Duodenal mucosa (tissue), 2 donors: ENCODE data around the gene MGARP.

Source experiments
- H3K27ac ChIP-seq: one replicate; pipeline ENCODE4 v1.7.0; 2013; ENCODE audit warnings: low read depth, low read length
- H3K27me3 ChIP-seq, 2 donors: one replicate each; pipeline ENCODE4 v1.7.0; 2013; ENCODE audit warnings: low read length in 2 of 2, control low read depth in 1 of 2; ENCODE audit not compliant: insufficient read depth in 2 of 2, control insufficient read depth in 1 of 2
- H3K36me3 ChIP-seq, 2 donors: one replicate each; pipeline ENCODE4 v1.7.0; 2013; ENCODE audit warnings: low read length in 2 of 2, control low read depth in 1 of 2; ENCODE audit not compliant: insufficient read depth in 2 of 2, control insufficient read depth in 1 of 2
- H3K4me1 ChIP-seq, 2 donors: one replicate each; pipeline ENCODE4 v1.7.0; 2013; ENCODE audit warnings: low read length in 2 of 2, control low read depth in 1 of 2; ENCODE audit not compliant: insufficient read depth in 2 of 2, control insufficient read depth in 1 of 2
- H3K4me3 ChIP-seq, 2 donors: one replicate each; pipeline ENCODE4 v1.7.0; 2013; ENCODE audit warnings: low read length in 2 of 2, low read depth in 1 of 2
- H3K9ac ChIP-seq, 2 donors: one replicate each; pipeline ENCODE4 v1.7.0; 2013; ENCODE audit warnings: low read length in 2 of 2, low read depth in 1 of 2
- H3K9me3 ChIP-seq, 2 donors: one replicate each; pipeline ENCODE4 v1.7.0; 2013; ENCODE audit warnings: low read length in 2 of 2, control low read depth in 1 of 2; ENCODE audit not compliant: control insufficient read depth in 1 of 2

Gene MGARP

GRCh38 chr4:139295942-139296299 lies 15.9 kb upstream of the MGARP start:
- no peaks in the 10 kb centered on the region for H3K27me3 ChIP-seq
- peak overlapping the region; percentile 98 to 100 for H3K9ac ChIP-seq
- H3K27ac ChIP-seq = no peak overlapping the region
- peak overlapping the region; percentile 96 to 97 for H3K4me3 ChIP-seq
- H3K9me3 ChIP-seq = no peaks in the 10 kb centered on the region
- peaks cover 4 to 5% of the 10 kb centered on the region in 2 donors for H3K36me3 ChIP-seq
- H3K4me1 ChIP-seq = peaks cover 19 to 21% of the 10 kb centered on the region in 2 donors

- H3K27me3 ChIP-seq = no peaks in the 10 kb centered on the region
These were observed 15.3 kb upstream of the MGARP start for GRCh38 chr4:139295206-139295941.

GRCh38 chr4:139286186-139286698 lies 6.2 kb upstream of the MGARP start:
- Histone ChIP-seq H3K36me3 (peaks cover 2 to 21% of the 10 kb centered on the region in 2 donors), H3K9me3 (peaks cover 0 to 3% of the 10 kb centered on the region in 2 donors), H3K4me1 (no peaks in the 10 kb centered on the region), H3K4me3 (no peak overlapping the region), H3K27ac (no peak overlapping the region), H3K9ac (no peak overlapping the region), H3K27me3 (peaks cover 0 to under 1% of the 10 kb centered on the region in 2 donors)

More at GRCh38 chr4:139295206-139295941, 15.3 kb upstream of the MGARP start:
- Histone ChIP-seq H3K9ac (peak overlapping the region; percentile 98 to 100), H3K4me1 (peaks cover 15 to 20% of the 10 kb centered on the region in 2 donors), H3K9me3 (no peaks in the 10 kb centered on the region), H3K27ac (peak overlapping the region; percentile 80), H3K4me3 (peak overlapping the region; percentile 96 to 97), H3K36me3 (peaks cover 4 to 8% of the 10 kb centered on the region in 2 donors)

GRCh38 chr4:139282721-139283075 lies 2.7 kb upstream of the MGARP start:
- Histone ChIP-seq H3K4me1 (peaks cover 0 to 13% of the 10 kb centered on the region in 2 donors), H3K36me3 (no peaks in the 10 kb centered on the region), H3K4me3 (no peak overlapping the region), H3K9ac (no peak overlapping the region), H3K27me3 (peaks cover 23 to 29% of the 10 kb centered on the region in 2 donors), H3K27ac (no peak overlapping the region), H3K9me3 (peaks cover 0 to 3% of the 10 kb centered on the region in 2 donors)

- Histone ChIP-seq H3K9ac (no peak overlapping the region), H3K9me3 (peaks cover 0 to 3% of the 10 kb centered on the region in 2 donors), H3K27ac (no peak overlapping the region), H3K4me3 (no peak overlapping the region), H3K27me3 (peaks cover 23 to 29% of the 10 kb centered on the region in 2 donors), H3K4me1 (peaks cover 0 to 13% of the 10 kb centered on the region in 2 donors), H3K36me3 (no peaks in the 10 kb centered on the region)
These were observed 2.2 kb upstream of the MGARP start for GRCh38 chr4:139282065-139282720.

- no peaks in the 10 kb centered on the region for H3K36me3 ChIP-seq
- peaks cover 23 to 29% of the 10 kb centered on the region in 2 donors for H3K27me3 ChIP-seq
- no peak overlapping the region for H3K9ac ChIP-seq
- H3K27ac ChIP-seq = no peak overlapping the region
- H3K4me3 ChIP-seq = peak overlapping the region; percentile 57 to 58
- H3K4me1 ChIP-seq = peaks cover 0 to 13% of the 10 kb centered on the region in 2 donors
- no peaks in the 10 kb centered on the region for H3K9me3 ChIP-seq
These were observed 889 bp downstream of the MGARP start for GRCh38 chr4:139278912-139279759.

- Histone ChIP-seq H3K27ac (no peak overlapping the region), H3K9ac (no peak overlapping the region), H3K27me3 (peaks cover 23 to 29% of the 10 kb centered on the region in 2 donors), H3K4me3 (no peak overlapping the region), H3K36me3 (no peaks in the 10 kb centered on the region), H3K4me1 (peaks cover 0 to 13% of the 10 kb centered on the region in 2 donors), H3K9me3 (no peaks in the 10 kb centered on the region)
These were observed 1.5 kb downstream of the MGARP start for GRCh38 chr4:139278485-139278884.

GRCh38 chr4:139275281-139275735 lies 4.7 kb downstream of the MGARP start:
- H3K9ac ChIP-seq = no peak overlapping the region
- no peak overlapping the region for H3K4me3 ChIP-seq
- no peaks in the 10 kb centered on the region for H3K9me3 ChIP-seq
- peaks cover 20 to 22% of the 10 kb centered on the region in 2 donors for H3K27me3 ChIP-seq
- H3K27ac ChIP-seq = no peak overlapping the region
- no peaks in the 10 kb centered on the region for H3K36me3 ChIP-seq
- H3K4me1 ChIP-seq = peaks cover 0 to 13% of the 10 kb centered on the region in 2 donors

GRCh38 chr4:139274790-139275189 lies 5.2 kb downstream of the MGARP start:
- Histone ChIP-seq H3K27ac (no peak overlapping the region), H3K27me3 (peaks cover 15 to 17% of the 10 kb centered on the region in 2 donors), H3K36me3 (no peaks in the 10 kb centered on the region)

More at GRCh38 chr4:139274790-139275189, 5.2 kb downstream of the MGARP start:
- Histone ChIP-seq H3K9ac (no peak overlapping the region), H3K9me3 (no peaks in the 10 kb centered on the region), H3K4me1 (peaks cover 0 to 7% of the 10 kb centered on the region in 2 donors), H3K4me3 (no peak overlapping the region)
